Hepatocyte (in vitro differentiated cells): ENCODE results near the gene SMIM34.
"Not testable (repeated sequence)": the region's sequence is repeated elsewhere in the genome, so short reads cannot be mapped to it uniquely, and the experiment has no call there.

Source experiments
- CTCF ChIP-seq: fragments of 200-600 bp; sonication (generic); IDR thresholded peaks from 2 replicates; pipeline ENCODE4 v1.5.1; 2016; ENCODE audit warnings: antibody characterized with exemption, mild to moderate bottlenecking; ENCODE audit not compliant: poor library complexity
- EZH2 ChIP-seq: fragments of 200-600 bp; sonication (generic); IDR thresholded peaks from 2 replicates; pipeline ENCODE4 v1.6.1; 2016; ENCODE audit warnings: antibody characterized with exemption, mild to moderate bottlenecking, borderline replicate concordance
- EZH2phosphoT487 ChIP-seq: fragments of 200-600 bp; sonication (generic); IDR thresholded peaks from one replicate; pipeline ENCODE4 v1.6.1; 2018; ENCODE audit warnings: antibody characterized with exemption, mild to moderate bottlenecking, low read depth, moderate library complexity; ENCODE audit not compliant: unreplicated experiment, severe bottlenecking

GRCh38 chr21:34427339-34427738 is 3.6 kb upstream of the SMIM34 start:
- not testable (repeated sequence) for TF ChIP-seq CTCF, EZH2, EZH2phosphoT487
